Measurements from ENCODE around the gene TLE1.
"Not testable (repeated sequence)": the region's sequence is repeated elsewhere in the genome, so short reads cannot be mapped to it uniquely, and the experiment has no call there.

TLE1 gene

GRCh38 chr9:81689343-81690175, at the start of gene TLE1:
Gene TLE1, minus strand, starts transcription at chr9:81689547. Its CDS starts 1,307 bp downstream, at chr9:81688240.
- in situ Hi-C loops (cut with MboI; ENCODE audit: low sequenced_read_pairs) = no loop called here

DNA sequence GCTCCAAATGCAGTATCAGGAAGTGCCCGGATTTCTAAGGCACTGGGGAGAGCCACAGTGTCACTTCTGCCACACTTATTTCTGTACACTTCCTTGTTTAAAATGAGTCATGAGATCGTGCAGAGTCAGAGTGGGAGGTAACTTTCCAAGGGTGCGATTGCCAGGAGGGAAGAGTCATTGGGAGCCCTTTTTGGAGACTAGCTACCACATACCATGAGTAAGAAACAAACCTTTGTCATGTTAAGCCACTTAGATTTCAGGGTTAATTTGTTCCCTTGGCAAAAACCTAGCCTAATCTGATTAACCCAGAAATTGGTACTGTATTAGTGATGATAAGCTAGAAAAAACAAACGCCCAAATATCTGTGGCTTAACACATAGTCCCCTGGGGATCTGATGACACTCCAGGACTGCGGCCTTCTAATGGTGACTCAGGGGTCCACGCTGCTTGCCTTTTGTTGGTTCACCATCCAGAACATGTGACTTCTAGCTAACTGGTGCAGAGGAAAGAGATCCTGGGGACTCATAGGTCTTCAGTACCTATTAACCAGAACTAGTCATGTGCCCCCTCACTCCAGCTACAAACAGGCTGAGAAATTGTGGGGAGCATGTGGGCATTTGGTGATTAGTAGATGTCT, 48.6 kb upstream of the TLE1 start:
- in situ Hi-C loops (cut with MboI; ENCODE audit: low sequenced_read_pairs) = no loop called here

DNA sequence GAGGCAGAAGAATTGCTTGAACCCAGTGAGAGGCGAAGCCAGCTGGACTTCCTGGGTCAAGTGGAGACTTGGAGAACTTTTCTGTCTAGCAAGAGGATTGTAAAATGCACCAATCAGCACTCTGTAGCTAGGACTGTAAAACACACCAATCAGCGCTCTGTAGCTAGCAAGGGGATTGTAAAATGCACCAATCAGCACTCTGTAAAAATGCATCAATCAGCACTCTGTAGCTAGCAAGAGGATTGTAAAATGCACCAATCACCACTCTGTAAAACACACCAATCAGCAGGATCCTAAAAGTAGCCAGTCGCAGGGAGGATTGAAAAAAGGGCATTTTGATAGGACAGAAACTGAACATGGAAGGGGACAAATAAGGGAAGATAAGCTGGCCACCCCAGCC, 41.2 kb upstream of the TLE1 start:
- in situ Hi-C loops (cut with MboI; ENCODE audit: low sequenced_read_pairs) = not testable (repeated sequence)

GRCh38 chr9:81729135-81729534, 39.8 kb upstream of the TLE1 start:
- in situ Hi-C loops (cut with MboI; ENCODE audit: low sequenced_read_pairs) = no loop called here

GRCh38 chr9:81724242-81724889, 35.0 kb upstream of the TLE1 start:
- in situ Hi-C loops (cut with MboI; ENCODE audit: low sequenced_read_pairs) = no loop called here

DNA sequence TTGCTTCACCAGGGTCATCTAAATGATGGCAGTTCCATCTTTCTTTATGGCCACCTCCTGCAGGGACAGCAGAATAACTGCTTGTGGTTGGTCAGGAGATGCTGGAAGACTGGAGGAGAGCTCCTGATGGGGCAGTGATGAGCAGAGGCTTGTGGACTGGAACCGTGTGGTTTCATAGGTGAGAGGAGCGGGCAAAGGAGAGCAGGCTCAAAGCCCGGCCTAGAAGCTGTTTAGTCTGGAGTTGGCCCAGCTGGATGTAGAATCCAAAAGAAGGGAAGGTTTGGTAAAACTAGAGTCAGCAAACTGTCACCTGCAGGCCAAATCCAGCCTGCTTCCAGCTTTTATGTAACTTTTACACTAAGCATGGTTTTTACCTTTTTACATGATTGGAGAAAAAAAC, 32.9 kb upstream of the TLE1 start:
- in situ Hi-C loops (cut with MboI; ENCODE audit: low sequenced_read_pairs) = no loop called here

- in situ Hi-C loops (cut with MboI; ENCODE audit: low sequenced_read_pairs) = no loop called here
Measured at GRCh38 chr9:81720450-81721086, 31.2 kb upstream of the TLE1 start.

- in situ Hi-C loops (cut with MboI; ENCODE audit: low sequenced_read_pairs) = no loop called here
Measured at GRCh38 chr9:81719972-81720371, 30.6 kb upstream of the TLE1 start.

- in situ Hi-C loops (cut with MboI; ENCODE audit: low sequenced_read_pairs) = no loop called here
Measured at GRCh38 chr9:81718244-81718643, 28.9 kb upstream of the TLE1 start.

GRCh38 chr9:81717747-81718077, 28.4 kb upstream of the TLE1 start:
- in situ Hi-C loops (cut with MboI; ENCODE audit: low sequenced_read_pairs) = no loop called here

DNA sequence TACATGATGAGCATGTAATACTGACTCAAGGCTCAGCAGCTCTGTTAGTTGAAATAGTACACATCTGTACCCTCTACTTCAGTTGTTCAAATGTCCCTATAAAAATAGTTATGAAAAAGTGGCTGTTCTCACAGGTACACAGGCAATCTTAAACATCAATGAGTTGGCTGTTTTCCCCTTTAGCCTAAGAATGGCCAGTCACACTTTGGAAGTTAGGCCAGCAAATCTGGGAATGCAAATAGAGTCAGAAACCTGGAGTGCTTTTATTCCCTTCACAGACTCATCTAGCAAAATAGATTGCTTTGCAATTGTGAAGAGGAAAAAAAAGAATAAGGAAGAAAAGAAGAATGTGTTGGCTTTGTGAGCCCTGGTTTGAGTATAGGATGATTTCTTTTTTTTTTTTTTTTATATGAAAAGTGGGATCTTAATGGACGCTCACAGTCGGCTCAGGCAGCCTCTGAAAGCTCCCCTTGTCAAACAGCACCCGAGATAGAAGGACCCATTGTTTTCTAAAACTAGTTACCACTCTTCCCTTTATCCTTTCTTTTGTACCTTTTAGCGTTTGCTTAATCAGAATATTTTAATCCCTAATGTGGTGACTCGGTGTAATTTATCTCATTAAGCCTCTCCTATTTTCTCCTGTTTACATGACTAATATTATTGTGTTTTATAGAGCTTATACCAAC, 27.9 kb upstream of the TLE1 start:
- in situ Hi-C loops (cut with MboI; ENCODE audit: low sequenced_read_pairs) = no loop called here

DNA sequence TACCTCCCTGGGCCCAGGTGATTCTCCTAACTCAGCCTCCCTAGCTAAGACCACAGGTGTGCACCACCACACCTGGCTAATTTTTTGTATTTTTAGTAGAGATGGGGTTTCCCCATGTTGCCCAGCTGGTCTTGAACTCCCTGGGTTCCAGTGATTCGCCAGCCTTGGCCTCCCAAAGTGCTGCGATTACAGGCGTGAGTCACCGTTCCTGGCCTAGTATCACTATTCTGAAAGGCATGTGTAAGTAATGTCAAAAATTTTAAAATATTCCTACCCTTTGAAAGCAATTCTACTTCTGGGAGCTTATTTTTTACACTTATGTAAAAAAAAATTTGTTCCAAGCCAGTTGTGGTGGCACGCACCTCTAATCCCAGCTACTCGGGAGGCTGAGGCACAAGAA, 27.1 kb upstream of the TLE1 start:
- in situ Hi-C loops (cut with MboI; ENCODE audit: low sequenced_read_pairs) = no loop called here

GRCh38 chr9:81705578-81705977, 16.2 kb upstream of the TLE1 start:
- in situ Hi-C loops (cut with MboI; ENCODE audit: low sequenced_read_pairs) = no loop called here

DNA sequence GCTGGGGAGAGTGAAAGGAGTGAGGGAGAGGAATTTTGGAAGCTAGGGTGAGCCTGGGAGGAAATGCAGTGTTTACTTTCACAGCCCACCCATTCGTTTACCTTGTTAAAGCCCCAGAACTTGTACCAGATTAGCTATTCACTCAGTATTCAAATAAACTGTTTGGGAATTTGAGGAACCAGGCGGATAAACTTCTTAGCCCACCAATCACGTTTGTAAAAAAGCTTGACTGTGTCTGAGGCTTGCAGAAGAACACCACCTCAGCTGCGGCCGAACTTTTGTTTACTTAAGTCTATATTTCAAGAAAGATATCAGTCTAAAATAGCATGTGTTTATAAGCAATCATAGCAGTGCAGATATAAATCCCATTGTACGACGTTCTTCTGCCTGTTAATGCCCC, 5.2 kb upstream of the TLE1 start:
- in situ Hi-C loops (cut with MboI; ENCODE audit: low sequenced_read_pairs) = no loop called here

- in situ Hi-C loops (cut with MboI; ENCODE audit: low sequenced_read_pairs) = no loop called here
Measured at GRCh38 chr9:81693671-81694378, 4.5 kb upstream of the TLE1 start.

- in situ Hi-C loops (cut with MboI; ENCODE audit: low sequenced_read_pairs) = no loop called here
Measured at GRCh38 chr9:81690251-81690851, 1.0 kb upstream of the TLE1 start.

GRCh38 chr9:81689093-81689342, 329 bp downstream of the TLE1 start:
- in situ Hi-C loops (cut with MboI; ENCODE audit: low sequenced_read_pairs) = not testable (repeated sequence)

DNA sequence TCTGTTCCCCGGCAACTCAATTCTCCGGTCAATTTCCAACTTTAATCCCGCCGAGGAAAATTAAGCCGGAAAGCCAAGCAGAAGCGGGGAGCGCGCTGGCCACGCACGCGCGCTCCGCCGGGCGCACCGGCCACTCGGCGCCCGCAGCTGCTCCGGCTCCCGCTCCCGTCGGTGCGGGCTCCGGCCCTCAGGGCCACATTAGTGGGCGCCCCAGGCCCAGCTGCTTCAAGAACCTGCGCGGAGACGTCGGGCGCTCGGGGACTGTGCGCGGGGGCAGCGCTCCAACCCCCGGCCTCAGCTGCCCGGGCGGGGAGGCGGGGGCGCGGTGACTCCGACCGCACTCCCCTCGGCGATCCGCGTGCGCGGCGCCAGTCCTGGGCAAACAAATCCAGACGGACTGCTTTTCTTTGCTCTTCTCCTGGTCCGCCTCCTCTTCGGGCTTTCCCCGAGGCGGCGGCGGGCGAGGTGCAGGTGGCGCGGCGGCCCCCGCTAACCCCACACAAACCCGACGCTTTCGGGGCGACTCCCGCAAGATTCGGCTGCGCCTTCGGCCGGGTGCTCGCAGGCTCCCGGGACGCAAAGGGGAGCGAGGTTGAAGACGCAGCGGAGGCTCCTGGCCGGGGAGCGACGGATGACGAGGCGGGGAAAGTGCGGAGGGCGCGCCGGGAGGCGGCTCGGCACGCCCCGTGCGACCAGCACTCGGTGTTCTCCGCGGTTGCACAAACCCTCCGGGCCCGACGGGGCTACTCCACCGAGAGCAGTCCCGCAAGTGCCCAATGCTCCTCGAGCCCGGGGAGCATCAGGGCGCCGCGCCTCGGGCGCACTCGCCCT, 870 bp downstream of the TLE1 start:
- in situ Hi-C loops (cut with MboI; ENCODE audit: low sequenced_read_pairs) = not testable (repeated sequence)

- in situ Hi-C loops (cut with MboI; ENCODE audit: low sequenced_read_pairs) = no loop called here
Measured at GRCh38 chr9:81687521-81688261, 1.7 kb downstream of the TLE1 start.
